Mesendoderm (in vitro differentiated cells): ENCODE measurements around the gene KRTAP9-1.

Source experiments
- DNase-seq: peaks from one replicate; pipeline ENCODE4 v3.0.0; 2013
- H2AK5ac ChIP-seq: 2 replicates; pipeline ENCODE4 v1.6.1; 2013; ENCODE audit warnings: low read length, inconsistent platforms
- H2BK120ac ChIP-seq: 2 replicates; pipeline ENCODE4 v1.6.1; 2013; ENCODE audit warnings: low read depth, mild to moderate bottlenecking, low read length, moderate library complexity, mixed read lengths
- H2BK15ac ChIP-seq: replicated peaks from 2 replicates; pipeline ENCODE4 v1.6.1; 2013; ENCODE audit warnings: low read depth, mild to moderate bottlenecking, moderate library complexity
- H2BK5ac ChIP-seq: 2 replicates; pipeline ENCODE4 v1.6.1; 2013; ENCODE audit warnings: low read length, inconsistent platforms
- H3K18ac ChIP-seq: 2 replicates; pipeline ENCODE4 v1.6.1; 2013; ENCODE audit warnings: mild to moderate bottlenecking, low read length, mixed read lengths
- H3K23ac ChIP-seq: one replicate; pipeline ENCODE4 v1.6.1; 2013; ENCODE audit warnings: low read length
- H3K27ac ChIP-seq: 2 replicates; pipeline ENCODE4 v1.5.1; 2013; ENCODE audit warnings: low read depth, mild to moderate bottlenecking, inconsistent platforms, low read length, moderate library complexity
- H3K27me3 ChIP-seq: 2 replicates; pipeline ENCODE4 v1.6.1; 2013; ENCODE audit warnings: low read length, control low read depth, mild to moderate bottlenecking, inconsistent platforms; ENCODE audit not compliant: insufficient read depth, poor library complexity
- H3K36me3 ChIP-seq: 2 replicates; pipeline ENCODE4 v1.6.1; 2013; ENCODE audit warnings: low read length, inconsistent platforms; ENCODE audit not compliant: control insufficient read depth, insufficient read depth
- H3K4ac ChIP-seq: one replicate; pipeline ENCODE4 v1.6.1; 2013; ENCODE audit warnings: low read depth, mild to moderate bottlenecking, low read length, moderate library complexity
- H3K4me1 ChIP-seq: 2 replicates; pipeline ENCODE4 v1.6.1; 2013; ENCODE audit warnings: low read depth, low read length, inconsistent platforms; ENCODE audit not compliant: control insufficient read depth
- H3K4me2 ChIP-seq: 2 replicates; pipeline ENCODE4 v1.6.1; 2013; ENCODE audit warnings: low read length
- H3K4me3 ChIP-seq: 2 replicates; pipeline ENCODE4 v1.5.1; 2013; ENCODE audit warnings: mild to moderate bottlenecking, low read length
- H3K56ac ChIP-seq: one replicate; pipeline ENCODE4 v1.6.1; 2013; ENCODE audit warnings: low read length
- H3K79me1 ChIP-seq: 2 replicates; pipeline ENCODE4 v1.6.1; 2013; ENCODE audit warnings: low read length, inconsistent platforms
- H3K79me2 ChIP-seq: 2 replicates; pipeline ENCODE4 v1.6.1; 2013; ENCODE audit warnings: mild to moderate bottlenecking, low read length; ENCODE audit not compliant: control insufficient read depth, insufficient read depth
- H3K9ac ChIP-seq: 2 replicates; pipeline ENCODE4 v1.6.1; 2013; ENCODE audit warnings: low read length, inconsistent platforms
- H4K5ac ChIP-seq: one replicate; pipeline ENCODE4 v1.6.1; 2013; ENCODE audit warnings: low read length
- H4K8ac ChIP-seq: one replicate; pipeline ENCODE4 v1.6.1; 2013; ENCODE audit warnings: low read depth, mild to moderate bottlenecking, control low read depth, low read length, moderate library complexity
- WGBS: extraction: QIAGEN DNeasy Blood & Tissue Kit; methylation state at CpG from one replicate; pipeline ENCODE4 v1.1.7; 2013; ENCODE audit warnings: low lambda C conversion rate, missing lambda C conversion rate; ENCODE audit not compliant: insufficient coverage; ENCODE audit errors: extremely low coverage; 5-methylcytosine and 5-hydroxymethylcytosine counted together

Gene KRTAP9-1

DNA sequence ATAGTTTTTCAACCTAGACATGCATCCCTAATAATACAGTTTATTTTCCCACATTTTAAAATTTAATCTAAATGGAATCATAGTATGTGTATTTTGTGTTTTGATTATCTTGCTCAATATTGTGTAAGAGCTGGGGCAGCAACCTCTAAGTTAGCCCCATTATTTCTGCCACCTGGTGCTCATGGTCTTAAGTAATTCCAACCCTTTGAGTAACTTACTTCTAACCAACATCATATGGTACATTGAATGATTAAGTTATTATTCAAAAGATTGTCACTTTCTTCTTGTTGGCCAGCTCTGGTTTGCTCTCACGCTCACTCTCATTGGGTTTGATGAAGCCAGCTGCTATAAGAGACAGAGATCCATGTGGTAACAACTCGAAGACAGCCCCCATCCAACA lies 17.8 kb upstream of the KRTAP9-1 start:
- Histone ChIP-seq H3K4me1 (no peaks in the 10 kb centered on the region), H2AK5ac (no peak overlapping the region), H2BK15ac (no peak overlapping the region), H4K8ac (no peak overlapping the region), H3K79me1 (no peaks in the 10 kb centered on the region), H3K18ac (no peak overlapping the region), H3K9ac (no peak overlapping the region), H3K36me3 (no peaks in the 10 kb centered on the region), H3K56ac (no peak overlapping the region), H3K4ac (no peak overlapping the region), H2BK120ac (no peak overlapping the region), H4K5ac (no peak overlapping the region), H3K23ac (no peak overlapping the region), H3K27ac (no peak overlapping the region), H3K79me2 (no peaks in the 10 kb centered on the region), H3K4me3 (no peak overlapping the region), H2BK5ac (no peak overlapping the region), H3K27me3 (no peaks in the 10 kb centered on the region), H3K4me2 (no peak overlapping the region)
- no CpG with 5 or more reads among the region's 2 CpGs for WGBS
- DNase-seq: no peak

GRCh38 chr17:41176744-41177387 lies 12.8 kb upstream of the KRTAP9-1 start:
- no peaks in the 10 kb centered on the region for H3K36me3 ChIP-seq
- no peak overlapping the region for H3K4me2 ChIP-seq
- no peak overlapping the region for H3K9ac ChIP-seq
- no peaks in the 10 kb centered on the region for H3K27me3 ChIP-seq
- H4K5ac ChIP-seq: no peak overlapping the region
- H3K56ac ChIP-seq: no peak overlapping the region
- H3K18ac ChIP-seq: no peak overlapping the region
- no peaks in the 10 kb centered on the region for H3K79me1 ChIP-seq
- no peak overlapping the region for H3K27ac ChIP-seq
- no peak overlapping the region for H4K8ac ChIP-seq
- no peak overlapping the region for H2BK5ac ChIP-seq
- no peak overlapping the region for H2BK15ac ChIP-seq
- no peaks in the 10 kb centered on the region for H3K79me2 ChIP-seq
- no peak overlapping the region for H3K23ac ChIP-seq
- H3K4ac ChIP-seq: no peak overlapping the region
- no peak overlapping the region for H2AK5ac ChIP-seq
- no peaks in the 10 kb centered on the region for H3K4me1 ChIP-seq
- H2BK120ac ChIP-seq: no peak overlapping the region
- no peak overlapping the region for H3K4me3 ChIP-seq
- no peak for DNase-seq
- no CpG with 5 or more reads among the region's 3 CpGs for WGBS

GRCh38 chr17:41177727-41178271 lies 11.9 kb upstream of the KRTAP9-1 start, which contains the start of gene KRTAP4-2:
KRTAP4-2 (minus strand) TSS chr17:41178221; CDS start chr17:41178164, 57 bp downstream.
- H2AK5ac ChIP-seq: no peak within 1 kb of the TSS
- no peaks in the 10 kb centered on the region for H3K79me1 ChIP-seq
- H4K5ac ChIP-seq: no peak within 1 kb of the TSS
- no peaks in the 10 kb centered on the region for H3K4me1 ChIP-seq
- H3K56ac ChIP-seq: no peak within 1 kb of the TSS
- no peak within 1 kb of the TSS for H2BK15ac ChIP-seq
- no peak within 1 kb of the TSS for H4K8ac ChIP-seq
- no peak within 1 kb of the TSS for H3K4me3 ChIP-seq
- H2BK120ac ChIP-seq: no peak within 1 kb of the TSS
- no peaks in the 10 kb centered on the region for H3K27me3 ChIP-seq
- no peaks in the 10 kb centered on the region for H3K79me2 ChIP-seq
- no peak for DNase-seq
- H3K18ac ChIP-seq: no peak within 1 kb of the TSS
- WGBS: no CpG with 5 or more reads among the region's 7 CpGs
- no peak within 1 kb of the TSS for H3K23ac ChIP-seq
- no peak within 1 kb of the TSS for H2BK5ac ChIP-seq
- no peaks in the 10 kb centered on the region for H3K36me3 ChIP-seq
- no peak within 1 kb of the TSS for H3K4me2 ChIP-seq
- no peak within 1 kb of the TSS for H3K9ac ChIP-seq
- H3K27ac ChIP-seq: no peak within 1 kb of the TSS
- H3K4ac ChIP-seq: no peak within 1 kb of the TSS

- Histone ChIP-seq H3K18ac (no peak overlapping the region), H2BK15ac (no peak overlapping the region), H3K4me2 (no peak overlapping the region), H3K79me1 (no peaks in the 10 kb centered on the region), H2BK120ac (no peak overlapping the region), H3K56ac (no peak overlapping the region), H3K27me3 (no peaks in the 10 kb centered on the region), H3K4ac (no peak overlapping the region), H3K4me3 (no peak overlapping the region), H3K79me2 (no peaks in the 10 kb centered on the region), H3K36me3 (no peaks in the 10 kb centered on the region), H4K8ac (no peak overlapping the region), H3K23ac (no peak overlapping the region), H3K4me1 (no peaks in the 10 kb centered on the region), H4K5ac (no peak overlapping the region), H2BK5ac (no peak overlapping the region), H2AK5ac (no peak overlapping the region), H3K9ac (no peak overlapping the region), H3K27ac (no peak overlapping the region)
- WGBS: no CpG with 5 or more reads among the region's 3 CpGs
- no peak for DNase-seq
Observed at GRCh38 chr17:41178341-41178740, 11.3 kb upstream of the KRTAP9-1 start.

- H3K4me3 ChIP-seq: no peak overlapping the region
- no peak overlapping the region for H4K8ac ChIP-seq
- no peak overlapping the region for H2BK15ac ChIP-seq
- no peak overlapping the region for H2BK120ac ChIP-seq
- H3K18ac ChIP-seq: no peak overlapping the region
- H3K79me1 ChIP-seq: no peaks in the 10 kb centered on the region
- no peak overlapping the region for H3K4ac ChIP-seq
- H2BK5ac ChIP-seq: no peak overlapping the region
- no peak for DNase-seq
- no peaks in the 10 kb centered on the region for H3K36me3 ChIP-seq
- H3K4me2 ChIP-seq: no peak overlapping the region
- no peak overlapping the region for H2AK5ac ChIP-seq
- H3K9ac ChIP-seq: no peak overlapping the region
- H3K27me3 ChIP-seq: no peaks in the 10 kb centered on the region
- H3K56ac ChIP-seq: no peak overlapping the region
- no CpG with 5 or more reads among the region's 1 CpG for WGBS
- no peaks in the 10 kb centered on the region for H3K79me2 ChIP-seq
- no peak overlapping the region for H3K27ac ChIP-seq
- no peak overlapping the region for H3K23ac ChIP-seq
- H4K5ac ChIP-seq: no peak overlapping the region
- H3K4me1 ChIP-seq: no peaks in the 10 kb centered on the region
Observed at GRCh38 chr17:41178843-41179616, 10.7 kb upstream of the KRTAP9-1 start.
